DMS53 treated with DMSO at 0.1 percent for 48 hours (cell line): ENCODE measurements around the gene ARHGAP19.
"Not testable (repeated sequence)": the region's sequence is repeated elsewhere in the genome, so short reads cannot be mapped to it uniquely, and the experiment has no call there.

Experiments
- DNase-seq: peaks from one replicate; lab custom pipeline; 2025; ENCODE audit not compliant: unreplicated experiment; lab: John Stamatoyannopoulos, UW

Gene ARHGAP19

GRCh38 chr10:97321804-97322190 lies 29.4 kb upstream of the ARHGAP19 start:
- no peak for DNase-seq

- DNase-seq = peak; percentile 55
Measured at GRCh38 chr10:97321032-97321803, 28.8 kb upstream of the ARHGAP19 start.

DNA sequence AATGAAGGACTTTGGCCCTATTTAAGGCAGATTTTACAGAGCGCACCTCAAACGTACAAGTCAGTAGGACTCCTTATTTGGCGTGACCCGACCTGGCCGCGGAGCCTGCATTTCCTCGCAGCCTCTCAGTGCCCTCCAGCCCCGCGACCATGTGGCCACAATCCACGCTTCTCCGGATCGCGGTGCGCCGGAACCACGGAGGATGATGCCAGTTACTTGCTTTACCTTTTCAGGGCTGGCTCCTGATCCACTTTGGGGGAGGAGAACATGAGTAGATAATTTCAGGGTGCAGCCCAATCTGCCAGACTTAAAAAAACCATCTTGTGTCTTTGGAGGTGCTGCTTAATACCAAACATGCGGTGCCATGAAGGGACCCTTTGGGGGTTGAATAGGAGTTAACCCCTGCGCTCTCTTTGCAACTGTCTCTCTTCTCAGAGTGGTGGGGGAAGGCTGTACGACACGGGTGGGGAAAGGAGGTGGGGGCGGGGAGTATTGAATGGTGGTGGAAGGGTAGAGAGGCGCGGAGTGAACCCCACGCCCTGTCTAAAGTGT lies 28.1 kb upstream of the ARHGAP19 start:
- peak; percentile 54 for DNase-seq

- DNase-seq = peak; percentile 54
Measured at GRCh38 chr10:97319671-97320479, 27.4 kb upstream of the ARHGAP19 start.

- peak; percentile 84 for DNase-seq
Measured at GRCh38 chr10:97318772-97319651, 26.6 kb upstream of the ARHGAP19 start, which contains the start of gene FRAT1. Gene FRAT1, plus strand, starts transcription at chr10:97319271. Its CDS starts 183 bp downstream, at chr10:97319454.

DNA sequence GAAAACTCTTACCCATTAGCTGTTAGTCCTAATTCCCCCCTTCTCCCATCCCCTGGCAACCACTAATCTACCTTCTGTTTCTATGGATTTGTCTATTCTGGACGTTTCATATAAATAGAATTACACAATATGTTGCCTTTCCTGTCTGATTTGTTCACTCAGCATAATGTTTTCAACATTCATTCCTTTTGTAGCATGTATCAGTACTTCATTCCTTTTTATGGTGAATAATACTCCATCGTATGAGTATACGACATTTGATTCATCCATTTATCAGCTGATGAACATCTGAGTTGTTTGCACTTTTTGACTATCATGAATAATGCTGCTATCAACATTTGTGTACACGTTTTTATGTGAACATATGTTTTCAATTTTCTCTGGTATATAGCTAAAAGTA lies 22.2 kb upstream of the ARHGAP19 start:
- DNase-seq = no peak

- DNase-seq = no peak
Measured at GRCh38 chr10:97312897-97313296, 20.5 kb upstream of the ARHGAP19 start.

GRCh38 chr10:97311111-97311626 lies 18.7 kb upstream of the ARHGAP19 start:
- no peak for DNase-seq

DNA sequence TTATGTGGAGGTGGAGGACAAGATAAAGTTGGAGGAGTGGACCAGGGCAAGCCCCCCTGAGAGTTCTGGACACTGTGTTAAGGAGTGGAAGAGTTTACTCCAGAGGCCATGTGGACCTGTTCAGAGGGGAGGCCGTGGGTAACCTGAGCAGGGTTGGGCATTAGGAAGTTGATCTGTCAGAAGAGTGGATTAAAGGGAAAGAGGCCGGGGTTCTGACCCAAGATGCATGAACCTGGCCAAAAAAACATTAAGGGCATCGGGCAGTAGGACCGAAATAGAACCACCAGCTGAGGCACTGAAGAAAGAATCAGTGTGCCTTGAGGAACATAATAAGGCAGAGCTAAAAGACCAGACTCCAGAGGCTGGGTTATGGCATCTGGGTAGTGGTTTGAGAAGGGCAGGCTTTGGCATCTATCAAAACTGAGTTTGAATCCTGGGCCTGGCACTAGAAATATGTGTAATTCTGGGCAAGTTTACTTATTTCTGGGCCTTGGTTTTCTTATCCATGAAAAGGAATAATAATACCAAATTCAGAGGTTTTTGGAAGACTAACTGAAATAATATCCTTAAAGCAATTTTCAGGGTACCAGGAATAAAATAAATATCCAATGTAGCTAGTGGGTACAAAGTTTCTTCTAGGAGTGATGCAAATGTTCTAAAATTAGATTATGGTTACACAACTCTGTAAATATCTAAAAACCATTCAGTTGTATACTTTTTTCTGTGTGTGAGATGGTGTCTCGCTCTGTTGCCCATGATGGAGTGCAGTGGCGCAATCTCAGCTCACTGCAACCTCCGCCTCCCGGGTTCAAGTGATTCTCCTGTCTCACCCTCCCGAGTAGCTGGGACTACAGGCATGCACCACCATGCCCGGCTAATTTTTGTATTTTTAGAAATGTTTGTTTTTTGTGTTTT lies 15.7 kb upstream of the ARHGAP19 start:
- DNase-seq = no peak

GRCh38 chr10:97307441-97307840 lies 15.0 kb upstream of the ARHGAP19 start:
- DNase-seq = no peak

- DNase-seq = no peak
Measured at GRCh38 chr10:97302088-97302791, 9.8 kb upstream of the ARHGAP19 start.

GRCh38 chr10:97300980-97301379 lies 8.5 kb upstream of the ARHGAP19 start:
- DNase-seq = no peak

- DNase-seq = no peak
Measured at GRCh38 chr10:97298223-97298571, 5.8 kb upstream of the ARHGAP19 start.

DNA sequence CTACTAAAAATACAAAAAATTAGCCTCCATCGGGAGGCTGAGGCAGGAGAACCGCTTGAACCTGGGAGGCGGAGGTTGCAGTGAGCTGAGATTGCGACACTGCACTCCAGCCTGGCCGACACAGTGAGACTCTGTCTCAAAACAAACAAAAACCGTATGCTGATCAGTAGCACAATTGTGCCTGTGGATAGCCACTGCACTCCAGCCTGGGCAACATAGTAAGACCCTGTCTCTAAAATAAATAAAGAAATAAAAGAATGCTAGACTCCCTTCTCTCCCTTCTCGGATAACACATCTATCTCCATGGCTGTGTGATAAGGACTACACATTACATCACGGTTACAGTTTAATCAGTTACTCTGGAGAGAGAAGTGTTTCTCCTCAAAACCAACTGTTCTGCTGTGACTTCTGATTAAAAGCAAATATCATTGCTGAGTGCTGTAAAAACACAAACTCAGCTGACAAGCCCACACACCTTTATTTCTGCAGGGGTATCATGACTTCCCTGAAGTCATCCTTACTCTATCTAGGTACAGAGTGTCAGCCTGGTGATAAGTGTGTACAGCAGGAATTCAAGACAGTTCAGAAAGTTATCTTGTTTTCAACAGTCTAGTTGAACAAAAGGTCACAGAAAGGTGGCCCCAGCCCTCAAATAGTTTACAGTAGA lies 5.3 kb upstream of the ARHGAP19 start:
- DNase-seq = no peak

GRCh38 chr10:97292862-97293198 lies 393 bp upstream of the ARHGAP19 start:
- DNase-seq = no peak

GRCh38 chr10:97291357-97292096 lies 910 bp downstream of the ARHGAP19 start:
- peak; percentile 46 for DNase-seq

DNA sequence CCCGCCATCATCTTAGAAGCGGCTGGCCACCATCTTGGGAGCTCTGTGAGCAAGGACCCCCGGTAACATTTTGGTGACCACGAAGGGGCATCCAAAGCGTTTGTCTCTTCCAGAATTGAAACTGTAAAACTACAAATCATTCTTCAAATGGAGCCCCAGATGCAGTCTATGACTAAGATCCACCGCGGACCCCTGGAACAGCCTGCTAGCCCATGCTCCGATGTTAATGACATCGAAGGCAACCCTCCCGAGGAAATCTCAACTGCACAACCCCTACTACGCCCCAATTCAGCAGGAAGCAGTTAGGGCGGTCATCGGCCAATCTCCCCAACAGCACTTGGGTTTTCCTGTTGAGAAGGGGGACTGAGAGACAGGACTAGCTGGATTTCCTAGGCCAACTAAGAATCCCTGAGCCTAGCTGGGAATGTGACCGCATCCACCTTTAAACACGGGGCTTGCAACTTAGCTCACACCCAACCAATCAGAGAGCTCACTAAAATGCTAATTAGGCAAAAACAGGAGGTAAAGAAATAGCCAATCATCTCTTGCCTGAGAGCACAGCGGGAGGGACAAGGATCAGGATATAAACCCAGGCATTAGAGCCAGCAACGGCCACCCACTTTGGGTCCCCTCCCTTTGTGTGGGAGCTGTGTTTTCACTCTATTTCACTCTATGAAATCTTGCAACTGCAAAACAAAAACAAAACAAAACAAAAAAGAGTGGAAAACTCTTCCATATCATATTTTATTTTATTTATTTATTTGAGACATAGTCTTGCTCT lies 1.7 kb downstream of the ARHGAP19 start:
- not testable (repeated sequence) for DNase-seq
